ENCODE data around the gene TMEM135.

The TMEM135 gene

GRCh38 chr11:87301785-87302540 is 264.2 kb downstream of the TMEM135 start:
- DNase-seq (ENCODE audit: low read depth in 2 of 2): no peak

DNA sequence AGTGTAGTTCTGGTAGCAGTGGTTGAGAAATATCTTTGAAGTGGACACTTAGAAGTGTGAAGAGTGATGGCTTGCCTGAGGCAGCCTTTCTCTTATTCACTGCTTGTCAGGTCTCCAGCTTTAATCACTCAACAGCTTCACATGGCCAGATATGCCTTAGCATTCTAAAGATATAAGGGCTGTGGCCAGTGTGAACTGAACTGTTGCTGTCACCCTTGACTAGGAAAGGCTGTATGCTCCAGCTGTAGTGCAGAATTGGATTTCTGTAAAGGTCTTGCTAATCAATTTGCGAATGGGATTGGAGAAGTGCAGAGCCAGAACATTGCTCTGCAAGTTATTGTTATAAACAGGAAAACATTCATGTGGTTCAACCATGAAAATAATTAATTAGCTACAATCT is 266.7 kb downstream of the TMEM135 start:
- no peak for DNase-seq (ENCODE audit: low read depth in 2 of 2)

- DNase-seq (ENCODE audit: low read depth in 2 of 2): no peak
Measured at GRCh38 chr11:87306262-87306851, 268.6 kb downstream of the TMEM135 start.

- no peak for DNase-seq (ENCODE audit: low read depth in 2 of 2)
Measured at GRCh38 chr11:87307101-87307500, 269.4 kb downstream of the TMEM135 start.

DNA sequence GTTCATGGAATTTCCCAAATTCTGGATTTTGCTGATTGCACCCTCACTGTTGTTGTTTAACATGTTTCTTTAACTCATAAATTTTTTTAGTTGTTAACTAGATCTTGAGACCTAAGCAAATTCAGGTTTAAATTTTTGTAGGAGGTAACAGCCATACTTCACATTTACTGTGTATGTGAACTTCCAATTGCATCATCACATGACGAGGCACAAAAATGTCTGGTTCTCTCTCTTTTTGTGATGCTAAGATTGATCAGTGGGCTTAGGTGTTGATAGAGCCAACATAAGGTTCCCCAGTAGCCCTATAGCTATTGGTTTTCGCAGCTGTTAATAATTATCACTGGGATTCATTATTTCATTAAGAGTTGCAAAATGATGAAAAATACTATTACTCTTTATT is 277.5 kb downstream of the TMEM135 start:
- DNase-seq (ENCODE audit: low read depth in 2 of 2): no peak

GRCh38 chr11:87316491-87316890 is 278.8 kb downstream of the TMEM135 start:
- no peak for DNase-seq (ENCODE audit: low read depth in 2 of 2)

- no peak for DNase-seq (ENCODE audit: low read depth in 2 of 2)
Measured at GRCh38 chr11:87317441-87317840, 279.7 kb downstream of the TMEM135 start.

GRCh38 chr11:87320123-87320522 is 282.4 kb downstream of the TMEM135 start:
- DNase-seq (ENCODE audit: low read depth in 2 of 2): no peak

DNA sequence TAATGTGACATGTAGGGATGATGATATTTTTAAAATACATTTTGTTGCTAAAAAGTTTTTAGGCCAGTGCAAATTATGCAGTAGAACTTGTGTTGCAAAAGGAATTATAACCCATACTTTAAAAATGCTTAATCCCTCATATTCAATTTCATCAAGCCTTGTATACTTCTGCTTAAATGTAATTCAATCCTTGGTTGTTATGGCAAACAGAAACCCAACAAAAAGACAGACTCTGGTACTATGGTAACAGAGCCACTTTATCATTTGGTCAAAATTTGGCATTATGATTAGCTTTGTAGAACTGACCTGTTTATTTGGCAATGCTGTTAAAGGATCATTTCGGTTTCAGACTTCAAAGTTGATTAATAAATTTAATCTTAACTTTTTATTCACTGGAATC is 284.8 kb downstream of the TMEM135 start:
- DNase-seq (ENCODE audit: low read depth in 2 of 2): no peak

DNA sequence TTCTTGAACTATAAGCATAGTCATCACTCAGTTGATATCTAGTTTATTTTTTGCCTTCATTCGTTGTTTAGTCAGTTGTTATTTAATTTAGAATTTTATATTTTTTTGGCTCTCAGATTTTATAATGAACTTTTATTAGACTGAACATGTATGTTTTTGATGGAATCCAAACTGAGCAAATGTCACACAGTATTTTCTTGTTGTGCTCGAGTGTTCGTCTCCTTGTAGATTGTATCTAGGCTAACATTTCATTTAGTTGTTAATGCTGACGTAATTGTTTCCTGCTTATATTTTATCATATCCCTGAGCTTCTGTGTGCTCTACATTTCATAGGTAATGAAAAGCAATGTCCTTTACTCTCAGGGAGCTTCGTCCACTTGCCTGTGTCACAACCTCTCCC is 286.2 kb downstream of the TMEM135 start:
- DNase-seq (ENCODE audit: low read depth in 2 of 2): no peak

DNA sequence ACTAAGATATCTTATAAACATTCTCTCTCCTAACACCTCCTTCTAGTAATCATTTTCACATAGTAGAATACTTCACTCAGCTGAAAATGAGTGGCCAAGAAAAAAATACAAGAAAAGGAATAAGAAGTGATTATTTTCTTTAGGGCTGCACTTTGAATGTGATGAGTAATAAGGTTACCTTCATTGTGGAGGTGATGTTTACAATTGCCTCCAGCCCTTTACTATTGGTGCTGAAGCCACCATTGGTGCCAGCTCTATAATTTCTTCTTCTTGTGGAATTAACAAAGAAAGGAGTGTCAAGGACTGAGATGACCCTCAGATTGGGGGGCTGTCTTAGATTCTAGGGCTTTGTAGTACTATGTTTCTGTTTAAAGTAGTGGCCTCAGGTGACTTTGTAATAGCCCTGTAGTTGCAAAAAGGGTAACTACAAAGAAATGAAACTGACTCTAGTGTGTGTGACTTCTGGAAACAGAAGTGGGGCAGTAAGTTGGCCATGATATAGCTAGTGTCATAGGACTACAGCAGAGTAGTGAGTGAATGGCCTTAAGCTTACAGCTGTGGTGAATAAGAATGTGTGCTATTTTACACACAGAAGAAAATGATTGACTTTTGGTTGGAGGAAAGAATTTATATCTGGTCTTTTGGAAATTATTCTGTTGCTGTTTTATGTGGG is 287.2 kb downstream of the TMEM135 start:
- DNase-seq (ENCODE audit: low read depth in 2 of 2): no peak

GRCh38 chr11:87325490-87325872 is 287.7 kb downstream of the TMEM135 start:
- DNase-seq (ENCODE audit: low read depth in 2 of 2): no peak

DNA sequence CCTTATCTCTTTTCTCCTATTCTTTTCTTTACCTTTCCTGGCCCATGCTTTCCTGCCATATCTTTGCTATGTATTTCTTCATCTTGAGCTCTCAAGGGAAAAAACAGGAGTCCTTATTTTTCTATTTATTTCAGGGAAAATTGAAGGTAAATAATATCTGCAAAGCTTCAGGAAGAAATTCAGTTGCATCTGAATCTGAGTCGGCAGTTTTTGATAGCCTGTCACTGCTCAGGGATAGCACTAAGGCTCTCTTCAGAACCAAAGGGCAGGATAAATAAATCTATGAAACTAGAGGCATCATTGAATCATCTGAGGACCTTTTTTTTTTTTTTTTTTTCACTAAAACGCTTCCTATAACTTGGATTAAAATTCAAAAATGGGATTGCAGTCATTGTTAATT is 288.9 kb downstream of the TMEM135 start:
- no peak for DNase-seq (ENCODE audit: low read depth in 2 of 2)

DNA sequence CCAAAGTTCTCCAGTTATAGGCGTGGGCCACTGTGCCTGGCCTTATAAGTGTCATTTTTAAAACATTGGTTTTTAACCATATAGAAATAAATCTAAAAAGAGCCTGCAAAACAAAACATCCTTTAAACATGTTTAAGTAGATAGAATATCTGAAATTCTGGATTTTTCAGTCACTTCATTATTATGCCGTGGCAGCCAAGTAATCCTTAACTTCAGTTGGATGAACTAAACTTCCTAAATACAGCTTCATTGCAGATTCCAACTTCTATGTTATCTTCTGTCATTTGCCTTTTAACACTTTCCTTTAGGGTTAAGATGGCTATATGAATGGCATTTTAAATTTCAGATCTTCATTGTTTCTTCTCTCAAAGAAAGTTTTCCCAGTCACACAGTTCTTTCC is 291.4 kb downstream of the TMEM135 start:
- DNase-seq (ENCODE audit: low read depth in 2 of 2): no peak

GRCh38 chr11:87330187-87330601 is 292.5 kb downstream of the TMEM135 start:
- no peak for DNase-seq (ENCODE audit: low read depth in 2 of 2)

DNA sequence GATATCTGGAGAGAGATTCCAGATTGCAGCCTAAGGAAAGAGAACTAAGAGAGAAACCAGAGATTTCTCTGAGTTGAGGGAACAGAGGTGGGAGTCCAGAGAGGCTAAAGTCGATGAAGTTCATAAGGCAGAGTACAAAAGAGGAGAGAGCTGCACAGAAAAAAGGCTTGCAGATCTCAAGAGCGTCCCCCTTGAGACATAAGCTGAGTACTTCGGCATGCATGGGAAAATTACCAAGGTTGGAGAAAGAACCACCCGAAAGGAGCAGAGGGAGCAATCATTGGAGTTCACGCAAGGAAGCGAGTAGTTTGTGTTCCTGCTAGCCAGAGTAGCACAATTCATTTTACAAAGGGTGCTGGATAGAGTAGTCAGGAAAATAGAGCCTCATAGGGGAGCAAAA is 293.5 kb downstream of the TMEM135 start:
- no peak for DNase-seq (ENCODE audit: low read depth in 2 of 2)

DNA sequence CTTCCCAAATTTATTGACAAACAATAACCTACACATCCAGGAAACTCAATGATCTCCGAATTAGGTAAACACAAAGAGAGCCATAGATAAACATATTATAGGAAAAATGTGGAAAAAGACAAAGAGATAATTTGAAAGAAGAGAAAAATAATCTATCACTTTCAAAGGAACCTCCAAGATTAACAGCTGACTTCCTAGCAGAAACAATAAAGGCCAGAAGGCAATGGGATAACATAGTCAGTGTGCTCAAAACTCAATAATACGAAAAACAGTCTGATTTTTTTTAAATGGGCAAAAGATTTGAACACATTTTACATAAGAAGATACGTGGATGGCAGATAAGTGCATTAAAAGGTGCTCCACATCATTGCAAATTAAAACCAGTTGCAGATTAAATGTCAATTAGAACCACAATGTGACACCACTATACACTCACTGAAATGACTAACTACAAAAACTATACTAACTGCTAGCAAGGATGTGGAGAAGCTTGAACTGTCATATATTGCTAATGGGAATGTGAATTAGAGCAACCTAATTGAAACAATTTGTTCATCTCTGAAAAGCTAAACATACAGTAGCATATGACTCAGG is 300.4 kb downstream of the TMEM135 start:
- no peak for DNase-seq (ENCODE audit: low read depth in 2 of 2)

DNA sequence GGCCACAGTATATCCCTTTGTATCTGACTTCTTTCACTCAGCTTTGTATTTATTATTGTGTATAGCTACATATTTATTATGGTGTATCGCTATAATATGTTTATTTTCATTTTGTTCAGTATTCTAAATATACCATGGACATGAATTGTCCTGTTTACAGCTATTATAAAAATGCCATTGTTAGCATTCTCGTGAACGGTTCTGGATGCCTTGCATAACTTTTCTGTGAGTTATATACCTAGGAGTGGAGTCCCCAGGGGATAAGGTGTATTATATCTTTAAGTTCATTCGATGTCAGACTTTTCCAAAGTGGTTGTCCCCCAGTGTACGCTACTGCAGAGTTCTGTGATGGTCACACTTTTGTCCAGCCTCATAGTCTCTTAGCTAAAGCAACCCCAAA is 301.7 kb downstream of the TMEM135 start:
- DNase-seq (ENCODE audit: low read depth in 2 of 2): no peak

GRCh38 chr11:87347441-87347840 is 309.7 kb downstream of the TMEM135 start:
- no peak for DNase-seq (ENCODE audit: low read depth in 2 of 2)

- no peak for DNase-seq (ENCODE audit: low read depth in 2 of 2)
Measured at GRCh38 chr11:87347854-87348253, 310.1 kb downstream of the TMEM135 start.

DNA sequence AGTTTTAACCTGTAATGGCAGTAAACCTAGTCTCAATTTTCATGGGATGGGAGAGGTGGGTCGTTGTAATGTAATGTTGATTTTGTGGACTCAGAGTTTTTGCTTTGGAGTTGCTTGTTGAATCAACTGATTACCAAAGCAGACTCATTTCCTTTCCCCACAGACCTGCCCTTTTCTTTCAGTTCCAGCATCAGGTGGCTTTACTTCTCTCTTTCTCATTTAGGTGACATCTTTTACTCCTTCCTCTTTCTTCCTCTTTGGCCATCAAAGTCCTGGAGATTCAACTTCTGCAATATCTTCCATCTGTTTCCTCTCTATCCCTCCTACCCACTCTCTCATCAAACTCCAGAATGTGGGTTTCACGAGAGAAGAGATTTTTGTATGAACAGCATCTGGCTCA is 313.9 kb downstream of the TMEM135 start:
- no peak for DNase-seq (ENCODE audit: low read depth in 2 of 2)

DNA sequence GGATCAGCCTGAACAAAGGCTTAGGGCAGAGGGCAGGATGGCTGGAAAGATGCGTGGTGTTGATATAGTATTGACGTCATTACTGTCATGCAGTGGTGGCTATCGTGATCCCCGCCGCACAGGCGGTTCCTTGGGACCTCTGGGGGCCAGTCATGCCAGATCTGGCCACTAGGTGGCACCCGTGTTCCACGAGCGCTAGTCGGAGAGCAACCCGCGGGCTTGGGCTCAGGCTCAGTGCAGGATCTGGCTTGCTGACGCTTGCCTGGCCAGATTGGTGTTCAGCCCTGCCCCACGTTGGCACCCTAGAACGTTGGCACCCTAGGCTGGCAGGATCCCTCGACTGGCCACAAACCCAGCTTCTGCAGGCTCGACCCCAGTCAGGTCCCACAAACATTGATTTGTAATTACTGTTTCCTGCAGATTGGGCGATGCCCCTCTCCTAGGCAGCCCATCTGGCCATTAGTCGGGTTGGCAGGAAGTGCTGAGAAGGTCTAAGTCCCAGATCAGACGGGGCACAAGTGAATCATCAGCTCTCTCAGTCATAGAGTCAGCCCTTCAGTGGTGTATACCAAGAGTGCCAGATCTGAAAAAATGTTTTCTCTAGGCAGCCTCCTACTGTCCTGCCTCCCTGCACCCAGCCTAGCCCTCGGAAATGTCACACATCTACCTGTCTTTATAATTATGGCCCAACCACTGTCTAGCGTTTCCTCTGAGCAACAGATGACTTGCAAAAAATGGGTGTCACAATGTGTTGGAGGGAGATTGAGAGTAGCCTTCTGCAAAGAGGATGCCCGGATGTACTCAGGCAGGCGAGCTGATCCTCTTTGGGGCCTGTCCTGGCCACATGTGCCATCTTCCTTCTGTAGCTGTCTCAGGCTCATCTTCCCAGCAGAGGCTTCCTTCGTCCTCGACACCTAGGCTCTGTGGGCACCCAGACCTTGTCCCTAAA is 315.3 kb downstream of the TMEM135 start:
- DNase-seq (ENCODE audit: low read depth in 2 of 2): peak; percentile 15 to 20

Data from fibroblast of skin of left biceps (primary cell).